ENCODE data around the gene SHF. TPM values are rescaled to one million over a fixed set of nuclear protein-coding genes. Genes with fewer than 3 reads are reported as not detected.

SHF gene
- total RNA-seq, 4 donors from 2014 or later = 4.4 to 10.0 (median 7.4) TPM

DNA sequence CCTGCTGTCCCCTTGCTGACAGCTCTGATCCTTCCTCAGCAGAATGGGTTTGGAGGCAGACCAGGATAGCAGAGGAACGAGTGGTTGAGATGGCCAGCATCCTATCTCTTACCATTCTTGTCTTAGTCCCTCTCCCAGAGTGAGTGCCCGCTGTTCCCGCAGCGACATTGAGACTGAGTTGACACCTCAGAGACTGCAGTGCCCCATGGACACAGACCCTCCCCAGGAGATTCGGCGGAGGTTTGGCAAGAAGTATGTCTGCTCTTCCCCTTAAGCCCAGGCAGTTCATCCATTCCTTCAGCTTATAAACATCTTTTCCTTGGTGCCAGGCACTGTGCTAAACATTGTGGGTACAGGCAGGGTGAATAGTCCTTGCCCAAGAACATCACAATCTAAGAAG lies 36.8 kb downstream of the SHF start:
- no peak overlapping the region for H3K27ac ChIP-seq
- H3K9me3 ChIP-seq = no peaks in the 10 kb centered on the region
- H3K4me1 ChIP-seq = no peaks in the 10 kb centered on the region
- 84 to 100% methylated on average over 2 to 5 of the region's 6 CpGs for WGBS, 2 donors (ENCODE audit: low coverage in 1 of 2)
- no peak for ATAC-seq
- H3K36me3 ChIP-seq = peaks cover 0 to 21% of the 10 kb centered on the region in 2 donors
- H3K27me3 ChIP-seq = no peaks in the 10 kb centered on the region
- TF ChIP-seq POLR2A (IDR thresholded peaks at IDR 0.05) (no peak), EP300 (IDR thresholded peaks at IDR 0.05) (no peak), CTCF (IDR thresholded peaks at IDR 0.05) (no peak), POLR2AphosphoS5 (IDR thresholded peaks at IDR 0.05) (no peak)
- H3K4me3 ChIP-seq = no peak overlapping the region

DNA sequence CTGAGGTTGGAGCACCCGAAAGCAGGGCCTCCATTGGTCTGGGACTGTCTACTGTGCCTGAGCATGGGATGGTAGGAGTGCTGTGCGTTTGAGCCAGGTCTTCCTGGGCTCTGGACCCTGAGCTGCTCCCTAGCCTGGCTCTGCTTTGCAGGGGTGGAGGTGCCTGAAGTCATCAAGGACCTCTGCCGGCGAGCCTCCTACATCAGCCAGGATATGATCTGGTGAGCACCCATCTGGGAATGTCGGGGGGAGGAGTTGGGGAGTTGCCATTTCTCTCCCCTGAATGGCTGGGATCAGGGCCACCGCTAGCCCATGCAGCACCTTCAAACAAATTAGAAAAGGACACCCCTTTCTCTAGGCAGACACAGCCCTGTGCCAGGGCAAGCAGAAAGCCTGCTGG lies 37.3 kb downstream of the SHF start:
- no peak for ATAC-seq
- TF ChIP-seq EP300 (IDR thresholded peaks at IDR 0.05) (no peak), POLR2A (IDR thresholded peaks at IDR 0.05) (no peak), CTCF (IDR thresholded peaks at IDR 0.05) (no peak), POLR2AphosphoS5 (IDR thresholded peaks at IDR 0.05) (no peak)
- H3K9me3 ChIP-seq = no peaks in the 10 kb centered on the region
- H3K27ac ChIP-seq = no peak overlapping the region
- H3K36me3 ChIP-seq = peaks cover 0 to 21% of the 10 kb centered on the region in 2 donors
- H3K4me3 ChIP-seq = no peak overlapping the region
- 90% methylated on average over 2 of the region's 6 CpGs; no CpG with 5 or more reads in 1 of the 2 donors for WGBS, 2 donors (ENCODE audit: low coverage in 1 of 2)
- no peaks in the 10 kb centered on the region for H3K4me1 ChIP-seq
- no peaks in the 10 kb centered on the region for H3K27me3 ChIP-seq

GRCh38 chr15:45149060-45149459 lies 38.7 kb downstream of the SHF start:
- H3K4me1 ChIP-seq = no peaks in the 10 kb centered on the region
- TF ChIP-seq POLR2AphosphoS5 (IDR thresholded peaks at IDR 0.05) (no peak), CTCF (IDR thresholded peaks at IDR 0.05) (no peak)
- H3K9me3 ChIP-seq = no peaks in the 10 kb centered on the region
- WGBS, 2 donors (ENCODE audit: low coverage in 1 of 2) = 75 to 100% methylated on average over 1 of the region's 1 CpG
- H3K27ac ChIP-seq = no peak overlapping the region
- H3K4me3 ChIP-seq = no peak overlapping the region
- ATAC-seq = no peak
- H3K36me3 ChIP-seq = peaks cover 0 to 21% of the 10 kb centered on the region in 2 donors
- peaks cover 6% of the 10 kb centered on the region for H3K27me3 ChIP-seq

GRCh38 chr15:45148076-45149059 lies 39.4 kb downstream of the SHF start:
- ATAC-seq = no peak
- Histone ChIP-seq H3K4me1 (no peaks in the 10 kb centered on the region), H3K4me3 (no peak overlapping the region), H3K27ac (no peak overlapping the region), H3K36me3 (peaks cover 0 to 21% of the 10 kb centered on the region in 2 donors), H3K27me3 (peaks cover 10% of the 10 kb centered on the region), H3K9me3 (no peaks in the 10 kb centered on the region)
- TF ChIP-seq CTCF (IDR thresholded peaks at IDR 0.05) (no peak), EP300 (IDR thresholded peaks at IDR 0.05) (no peak), POLR2A (IDR thresholded peaks at IDR 0.05) (no peak), POLR2AphosphoS5 (IDR thresholded peaks at IDR 0.05) (no peak)
- 76 to 100% methylated on average over 2 to 6 of the region's 12 CpGs for WGBS, 2 donors (ENCODE audit: low coverage in 1 of 2)

- H3K4me3 ChIP-seq = no peak overlapping the region
- WGBS, 2 donors (ENCODE audit: low coverage in 1 of 2) = 88% methylated on average over 3 of the region's 7 CpGs; no CpG with 5 or more reads in 1 of the 2 donors
- no peaks in the 10 kb centered on the region for H3K9me3 ChIP-seq
- peaks cover 14% of the 10 kb centered on the region for H3K27me3 ChIP-seq
- no peak for ATAC-seq
- TF ChIP-seq CTCF (IDR thresholded peaks at IDR 0.05) = no peak
- TF ChIP-seq POLR2A (IDR thresholded peaks at IDR 0.05) = no peak
- H3K36me3 ChIP-seq = peaks cover 0 to 20% of the 10 kb centered on the region in 2 donors
- no peaks in the 10 kb centered on the region for H3K4me1 ChIP-seq
- no peak overlapping the region for H3K27ac ChIP-seq
Measured at GRCh38 chr15:45147606-45148005, 40.2 kb downstream of the SHF start.
